ENCODE results near the gene OTOGL. TPM values are rescaled to one million over a fixed set of nuclear protein-coding genes. Genes with fewer than 3 reads are reported as not detected.

The OTOGL gene
- total RNA-seq, 2 experiments from 2014 or later: not detected

DNA sequence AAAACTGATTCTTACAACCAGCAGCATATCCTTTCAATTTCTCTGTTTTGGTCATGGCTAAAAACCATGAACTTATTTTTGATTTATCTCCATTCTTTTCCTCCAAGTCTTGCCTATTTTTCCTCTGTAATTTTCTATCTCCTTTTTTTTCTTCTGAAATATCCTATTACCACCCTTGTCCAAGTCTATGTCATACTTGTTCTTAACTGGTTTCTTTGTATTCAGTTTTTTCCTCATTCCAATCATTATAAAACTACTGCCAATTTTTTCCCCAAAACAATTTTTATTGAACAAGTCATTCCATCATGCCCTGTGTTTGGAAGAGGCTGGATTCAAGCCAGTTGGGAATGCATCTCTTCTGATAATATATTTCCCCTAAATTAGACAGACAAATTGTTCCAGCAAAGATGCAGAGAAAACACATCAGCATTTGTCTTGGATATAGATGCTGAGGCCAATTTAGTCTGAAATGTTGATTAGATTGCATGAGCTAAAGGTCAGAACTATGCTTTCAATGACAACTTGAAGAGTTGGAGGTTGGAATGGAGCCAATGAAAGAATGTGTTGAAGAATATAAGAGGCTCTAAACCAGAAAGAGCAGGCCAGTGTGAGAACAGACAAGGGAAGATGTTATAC, 30.7 kb downstream of the OTOGL start:
- Histone ChIP-seq H2AFZ (ENCODE audit: low read length) (no peak overlapping the region), H3K27ac (ENCODE audit: low read depth, low read length, poor library complexity, severe bottlenecking) (no peak overlapping the region), H3K79me2 (ENCODE audit: insufficient read depth, low read depth, low read length) (no peaks in the 10 kb centered on the region), H3K4me3 (ENCODE audit: low read depth, low read length, poor library complexity, severe bottlenecking) (no peak overlapping the region), H4K20me1 (ENCODE audit: insufficient read depth, low read length) (no peaks in the 10 kb centered on the region), H3K4me2 (ENCODE audit: low read length) (no peak overlapping the region), H3K36me3 (ENCODE audit: insufficient read depth, low read length) (no peaks in the 10 kb centered on the region), H3K4me1 (ENCODE audit: insufficient read depth, low read length, poor library complexity, severe bottlenecking) (no peaks in the 10 kb centered on the region), H3K9me3 (ENCODE audit: low read length) (no peaks in the 10 kb centered on the region), H3K9me2 (ENCODE audit: insufficient read depth, low read length) (no peaks in the 10 kb centered on the region)
- BruUV-seq (replicated peaks): no TSS peak
- DNase-seq (ENCODE audit: low spot score): no peak
- ChIA-PET CTCF (ENCODE audit: unreplicated experiment) (no interaction called here), POLR2A (interaction anchor here (0.7 kb wide), 1 partner anchor 59 kb away, joined by 3 read pairs; no protein-coding TSS in a partner anchor)
- intact Hi-C loops (cut with micrococcal nuclease; ENCODE audit: unreplicated experiment): no loop called here
- TF ChIP-seq, protein P1, sequence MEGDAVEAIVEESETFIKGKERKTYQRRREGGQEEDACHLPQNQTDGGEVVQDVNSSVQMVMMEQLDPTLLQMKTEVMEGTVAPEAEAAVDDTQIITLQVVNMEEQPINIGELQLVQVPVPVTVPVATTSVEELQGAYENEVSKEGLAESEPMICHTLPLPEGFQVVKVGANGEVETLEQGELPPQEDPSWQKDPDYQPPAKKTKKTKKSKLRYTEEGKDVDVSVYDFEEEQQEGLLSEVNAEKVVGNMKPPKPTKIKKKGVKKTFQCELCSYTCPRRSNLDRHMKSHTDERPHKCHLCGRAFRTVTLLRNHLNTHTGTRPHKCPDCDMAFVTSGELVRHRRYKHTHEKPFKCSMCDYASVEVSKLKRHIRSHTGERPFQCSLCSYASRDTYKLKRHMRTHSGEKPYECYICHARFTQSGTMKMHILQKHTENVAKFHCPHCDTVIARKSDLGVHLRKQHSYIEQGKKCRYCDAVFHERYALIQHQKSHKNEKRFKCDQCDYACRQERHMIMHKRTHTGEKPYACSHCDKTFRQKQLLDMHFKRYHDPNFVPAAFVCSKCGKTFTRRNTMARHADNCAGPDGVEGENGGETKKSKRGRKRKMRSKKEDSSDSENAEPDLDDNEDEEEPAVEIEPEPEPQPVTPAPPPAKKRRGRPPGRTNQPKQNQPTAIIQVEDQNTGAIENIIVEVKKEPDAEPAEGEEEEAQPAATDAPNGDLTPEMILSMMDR (conservative IDR thresholded peaks at IDR 0.05; ENCODE audit: low read length): no peak
- TF ChIP-seq EZH2phosphoT487 (IDR thresholded peaks at IDR 0.05; ENCODE audit: borderline replicate concordance, low read depth, low read length): no peak

DNA sequence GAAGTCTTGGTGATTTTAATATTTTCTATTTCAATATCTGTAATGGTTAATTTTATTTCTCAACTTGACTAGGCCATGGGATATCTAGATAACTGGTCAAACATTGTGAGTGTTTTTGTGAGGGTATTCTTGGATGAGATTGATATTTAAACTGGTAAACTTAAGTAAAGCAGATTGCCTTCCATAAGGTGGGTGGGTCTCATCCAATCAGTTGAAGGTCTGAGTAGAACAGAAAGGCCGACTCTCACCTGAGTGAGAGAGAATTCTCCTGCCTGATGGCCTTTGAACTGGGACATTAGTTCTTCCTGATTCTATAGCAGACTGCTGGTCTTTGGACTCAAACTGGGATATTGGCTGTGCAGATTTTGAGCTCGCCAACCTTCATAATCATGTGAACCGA, 36.3 kb downstream of the OTOGL start:
- intact Hi-C loops (cut with micrococcal nuclease; ENCODE audit: unreplicated experiment): no loop called here
- no peaks in the 10 kb centered on the region for H3K79me2 ChIP-seq (ENCODE audit: insufficient read depth, low read depth, low read length)
- no peak overlapping the region for H2AFZ ChIP-seq (ENCODE audit: low read length)
- BruUV-seq (replicated peaks): no TSS peak
- ChIA-PET CTCF (ENCODE audit: unreplicated experiment) (no interaction called here), POLR2A (interaction anchor here (0.6 kb wide), 1 partner anchor 47 kb away, joined by 5 read pairs; no protein-coding TSS in a partner anchor)
- DNase-seq (ENCODE audit: low spot score): no peak
- H4K20me1 ChIP-seq (ENCODE audit: insufficient read depth, low read length): no peaks in the 10 kb centered on the region
- no peaks in the 10 kb centered on the region for H3K9me2 ChIP-seq (ENCODE audit: insufficient read depth, low read length)
- H3K9me3 ChIP-seq (ENCODE audit: low read length): no peaks in the 10 kb centered on the region
- no peak overlapping the region for H3K27ac ChIP-seq (ENCODE audit: low read depth, low read length, poor library complexity, severe bottlenecking)
- H3K36me3 ChIP-seq (ENCODE audit: insufficient read depth, low read length): no peaks in the 10 kb centered on the region
- H3K4me3 ChIP-seq (ENCODE audit: low read depth, low read length, poor library complexity, severe bottlenecking): no peak overlapping the region
- no peak for TF ChIP-seq EZH2phosphoT487 (IDR thresholded peaks at IDR 0.05; ENCODE audit: borderline replicate concordance, low read depth, low read length)
- TF ChIP-seq, protein P1 (conservative IDR thresholded peaks at IDR 0.05; ENCODE audit: low read length): no peak
- H3K4me2 ChIP-seq (ENCODE audit: low read length): no peak overlapping the region
- no peaks in the 10 kb centered on the region for H3K4me1 ChIP-seq (ENCODE audit: insufficient read depth, low read length, poor library complexity, severe bottlenecking)

DNA sequence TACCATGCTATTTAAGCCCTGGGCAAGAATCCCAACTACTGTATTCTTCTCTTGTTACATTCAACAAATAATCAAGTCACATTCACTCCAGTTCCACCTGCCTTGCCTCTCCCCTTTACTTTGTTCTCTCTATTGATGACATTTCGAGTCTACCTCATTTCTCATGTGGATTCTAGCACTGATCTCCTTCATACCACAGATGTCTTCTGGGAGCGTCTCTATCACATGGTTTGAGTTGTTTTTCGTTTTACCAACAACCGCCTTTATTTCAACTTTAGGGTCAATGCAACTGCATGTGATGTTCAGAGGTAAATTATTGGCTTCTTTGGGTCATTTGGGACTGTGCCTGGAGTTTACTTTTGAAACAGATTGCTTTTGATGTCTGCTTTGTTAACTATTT, 40.7 kb downstream of the OTOGL start:
- Histone ChIP-seq H3K79me2 (ENCODE audit: insufficient read depth, low read depth, low read length) (no peaks in the 10 kb centered on the region), H3K9me2 (ENCODE audit: insufficient read depth, low read length) (no peaks in the 10 kb centered on the region), H3K27ac (ENCODE audit: low read depth, low read length, poor library complexity, severe bottlenecking) (no peak overlapping the region), H4K20me1 (ENCODE audit: insufficient read depth, low read length) (no peaks in the 10 kb centered on the region), H2AFZ (ENCODE audit: low read length) (no peak overlapping the region), H3K9me3 (ENCODE audit: low read length) (no peaks in the 10 kb centered on the region), H3K4me2 (ENCODE audit: low read length) (no peak overlapping the region), H3K4me1 (ENCODE audit: insufficient read depth, low read length, poor library complexity, severe bottlenecking) (no peaks in the 10 kb centered on the region), H3K4me3 (ENCODE audit: low read depth, low read length, poor library complexity, severe bottlenecking) (no peak overlapping the region), H3K36me3 (ENCODE audit: insufficient read depth, low read length) (no peaks in the 10 kb centered on the region)
- BruUV-seq (replicated peaks): no TSS peak
- DNase-seq (ENCODE audit: low spot score): no peak
- intact Hi-C loops (cut with micrococcal nuclease; ENCODE audit: unreplicated experiment): no loop called here
- CTCF ChIA-PET (ENCODE audit: unreplicated experiment): no interaction called here
- POLR2A ChIA-PET: interaction anchor here (0.6 kb wide), 1 partner anchor 1494 kb away, joined by 3 read pairs; no protein-coding TSS in a partner anchor
- TF ChIP-seq, protein P1 (conservative IDR thresholded peaks at IDR 0.05; ENCODE audit: low read length): no peak
- no peak for TF ChIP-seq EZH2phosphoT487 (IDR thresholded peaks at IDR 0.05; ENCODE audit: borderline replicate concordance, low read depth, low read length)
